WI38 (cell line): Measurements from ENCODE around the gene RPF1.
"Not testable (repeated sequence)": the region's sequence is repeated elsewhere in the genome, so short reads cannot be mapped to it uniquely, and the experiment has no call there.

Experiments used
- H3K4me3 ChIP-seq: 2 replicates; pipeline ENCODE4 v1.5.1; 2011; ENCODE audit warnings: low read depth, mild to moderate bottlenecking, control low read depth, low read length
- CTCF ChIP-seq: IDR thresholded peaks from 2 replicates; pipeline ENCODE4 v1.5.1; 2012; ENCODE audit warnings: low read depth, mild to moderate bottlenecking, control low read depth, low read length

The RPF1 gene

DNA sequence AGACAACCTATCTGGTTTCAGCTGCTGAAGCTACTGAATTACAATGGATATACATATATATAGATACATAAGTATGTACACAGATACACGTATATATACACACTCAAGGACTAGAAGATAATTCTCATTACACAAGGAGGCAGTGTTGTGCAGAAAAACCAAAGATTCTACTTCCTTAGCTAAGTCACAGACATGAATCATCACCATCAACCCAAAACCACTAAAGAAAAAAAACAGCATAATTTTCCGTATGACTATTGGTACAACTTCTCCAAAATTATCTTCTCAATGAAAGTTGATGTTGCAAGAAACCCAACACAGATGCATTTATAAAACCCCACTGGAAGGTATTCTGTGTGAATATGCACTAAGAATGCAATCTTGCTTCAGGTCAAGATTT is 36.8 kb upstream of the RPF1 start:
- TF ChIP-seq CTCF: peak; percentile 30; the same call in 1 of the 2 replicates
- H3K4me3 ChIP-seq: no peak overlapping the region

GRCh38 chr1:84442747-84443646 is 36.1 kb upstream of the RPF1 start:
- not testable (repeated sequence) for H3K4me3 ChIP-seq

- not testable (repeated sequence) for H3K4me3 ChIP-seq
Measured at GRCh38 chr1:84448704-84449103, 30.4 kb upstream of the RPF1 start.

DNA sequence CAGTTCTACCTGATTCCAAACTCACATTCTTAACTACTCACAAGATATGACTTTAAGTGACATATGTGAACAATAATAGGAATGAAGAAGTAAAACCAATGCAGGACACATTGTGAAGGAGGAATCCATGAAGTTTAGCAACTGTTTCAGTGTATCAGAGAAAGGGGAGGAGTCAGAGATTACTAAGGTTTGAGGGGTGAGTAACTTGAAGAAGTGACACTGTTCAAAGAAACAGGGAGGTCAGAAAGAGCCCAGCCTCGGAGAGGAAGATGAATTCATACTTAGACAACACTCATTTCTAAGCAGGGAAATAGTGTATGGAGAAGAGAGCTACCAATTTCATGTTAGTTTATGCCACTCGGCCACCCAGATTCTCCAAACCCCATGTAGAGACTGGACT is 28.2 kb upstream of the RPF1 start:
- TF ChIP-seq CTCF: no peak
- H3K4me3 ChIP-seq: no peak overlapping the region

DNA sequence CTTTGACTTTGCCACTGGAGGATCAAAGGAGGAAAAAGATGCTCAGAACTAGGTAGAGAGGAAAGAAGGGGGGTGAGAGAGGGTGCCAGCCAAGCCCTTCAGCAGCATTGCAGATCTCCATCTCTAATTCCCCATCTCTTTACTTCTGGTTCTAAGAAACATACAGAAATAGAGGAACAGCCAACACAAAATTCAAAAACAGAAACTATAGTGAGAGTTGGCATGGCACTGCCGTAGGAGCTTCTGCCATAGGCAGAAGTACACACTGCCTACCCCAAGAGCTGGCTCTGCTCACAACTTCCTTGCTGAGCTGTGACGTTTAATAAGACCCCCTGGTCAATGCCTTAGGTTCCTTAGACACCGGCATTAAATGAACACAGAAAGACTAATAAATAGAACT is 26.6 kb upstream of the RPF1 start:
- no peak overlapping the region for H3K4me3 ChIP-seq
- no peak for TF ChIP-seq CTCF

- no peak overlapping the region for H3K4me3 ChIP-seq
- TF ChIP-seq CTCF: no peak
Measured at GRCh38 chr1:84462118-84462517, 16.9 kb upstream of the RPF1 start.

- H3K4me3 ChIP-seq: no peak overlapping the region
- TF ChIP-seq CTCF: no peak
Measured at GRCh38 chr1:84467298-84467697, 11.8 kb upstream of the RPF1 start.

DNA sequence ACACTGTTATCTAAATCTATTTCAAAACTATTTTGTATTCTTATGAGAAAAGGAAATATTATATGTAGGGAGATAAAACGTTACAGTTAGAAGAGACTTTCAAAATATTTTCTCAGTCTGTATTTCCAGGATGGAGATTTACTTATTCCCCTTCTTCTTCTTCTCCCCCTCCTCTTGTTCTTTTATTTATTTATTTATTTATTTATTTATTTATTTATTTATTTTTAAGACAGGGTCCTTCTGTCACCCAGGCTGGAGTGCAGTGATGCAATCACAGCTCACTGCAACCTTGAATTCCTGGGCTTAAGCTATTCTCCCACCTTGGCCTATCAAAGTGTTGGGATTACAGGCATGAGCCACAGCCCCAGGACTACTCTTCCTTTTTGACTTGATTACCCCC is 2.8 kb upstream of the RPF1 start:
- no peak for TF ChIP-seq CTCF
- no peak overlapping the region for H3K4me3 ChIP-seq
